ENCODE results near the gene COA1. TPM values are rescaled to one million over a fixed set of nuclear protein-coding genes. Genes with fewer than 3 reads are reported as not detected.
"Not testable (repeated sequence)": the region's sequence is repeated elsewhere in the genome, so short reads cannot be mapped to it uniquely, and the experiment has no call there.

Gene COA1
- total RNA-seq, 1 experiment from 2014 or later: 151 TPM

GRCh38 chr7:43711503-43711902, 17.8 kb downstream of the COA1 start:
- Histone ChIP-seq H2AFZ (no peak overlapping the region), H3K4me1 (replicated peaks; ENCODE audit: insufficient read depth) (peaks cover 8% of the 10 kb centered on the region), H3K27me3 (ENCODE audit: insufficient read depth, low read depth) (no peaks in the 10 kb centered on the region), H3K79me2 (ENCODE audit: low read depth) (peaks cover 95% of the 10 kb centered on the region), H3K4me2 (no peak overlapping the region), H3K27ac (no peak overlapping the region), H3K36me3 (ENCODE audit: low read depth) (peaks cover 51% of the 10 kb centered on the region), H3K4me3 (no peak overlapping the region), H3K9me2 (ENCODE audit: insufficient read depth) (no peaks in the 10 kb centered on the region), H4K20me1 (ENCODE audit: insufficient read depth) (no peaks in the 10 kb centered on the region; the same call in 1 of the 2 replicates), H3K9me3 (ENCODE audit: insufficient read depth, low read depth) (peaks cover 30% of the 10 kb centered on the region), H3F3A (ENCODE audit: insufficient read depth, low read depth) (peaks cover 10% of the 10 kb centered on the region)
- no TSS peak for BruUV-seq (replicated peaks)
- no peak for DNase-seq
- ChIA-PET CTCF (no interaction called here), POLR2A (ENCODE audit: unreplicated experiment) (no interaction called here)
- intact Hi-C loops (cut with micrococcal nuclease; ENCODE audit: unreplicated experiment): no loop called here
- TF ChIP-seq CTCF (conservative IDR thresholded peaks at IDR 0.05): no peak
- TF ChIP-seq EZH2 (IDR thresholded peaks at IDR 0.05; ENCODE audit: low read depth): no peak

GRCh38 chr7:43708055-43708454, 21.3 kb downstream of the COA1 start:
- BruUV-seq (replicated peaks); H2AFZ ChIP-seq; H3K4me1 ChIP-seq (replicated peaks; ENCODE audit: insufficient read depth); H3K4me3 ChIP-seq; H3K4me2 ChIP-seq; POLR2A ChIA-PET (ENCODE audit: unreplicated experiment); DNase-seq; H3K27ac ChIP-seq; intact Hi-C loops (cut with micrococcal nuclease; ENCODE audit: unreplicated experiment); H3K9me2 ChIP-seq (ENCODE audit: insufficient read depth); H3K27me3 ChIP-seq (ENCODE audit: insufficient read depth, low read depth); CTCF ChIA-PET; H4K20me1 ChIP-seq (ENCODE audit: insufficient read depth): not testable (repeated sequence)
- Histone ChIP-seq H3K79me2 (ENCODE audit: low read depth) (peaks cover 87% of the 10 kb centered on the region), H3K36me3 (ENCODE audit: low read depth) (peaks cover 51% of the 10 kb centered on the region), H3F3A (ENCODE audit: insufficient read depth, low read depth) (peaks cover 12% of the 10 kb centered on the region), H3K9me3 (ENCODE audit: insufficient read depth, low read depth) (peaks cover 24% of the 10 kb centered on the region)

GRCh38 chr7:43703573-43703972, 25.8 kb downstream of the COA1 start:
- H3K4me2 ChIP-seq: no peak overlapping the region
- DNase-seq: no peak
- no peak overlapping the region for H3K4me3 ChIP-seq
- H3K9me2 ChIP-seq (ENCODE audit: insufficient read depth): no peaks in the 10 kb centered on the region
- CTCF ChIA-PET: no interaction called here
- intact Hi-C loops (cut with micrococcal nuclease; ENCODE audit: unreplicated experiment): loop anchor here (5.0 kb wide), 2 partner anchors 56 to 761 kb away; no protein-coding TSS in a partner anchor
- H2AFZ ChIP-seq: no peak overlapping the region
- POLR2A ChIA-PET (ENCODE audit: unreplicated experiment): no interaction called here
- no TSS peak for BruUV-seq (replicated peaks)
- H3K27ac ChIP-seq: no peak overlapping the region
- TF ChIP-seq EZH2 (IDR thresholded peaks at IDR 0.05; ENCODE audit: low read depth) (no peak), CTCF (conservative IDR thresholded peaks at IDR 0.05) (no peak)
- no peaks in the 10 kb centered on the region for H3K27me3 ChIP-seq (ENCODE audit: insufficient read depth, low read depth)
- H3K79me2 ChIP-seq (ENCODE audit: low read depth): peaks cover 62% of the 10 kb centered on the region
- 0 out of 2 replicates have a peak, but pooled peaks cover 5% of the 10 kb centered on the region for H4K20me1 ChIP-seq (ENCODE audit: insufficient read depth)
- peaks cover 32% of the 10 kb centered on the region for H3K36me3 ChIP-seq (ENCODE audit: low read depth)
- peaks cover 30% of the 10 kb centered on the region; the same call in 1 of the 2 replicates for H3F3A ChIP-seq (ENCODE audit: insufficient read depth, low read depth)
- no peaks in the 10 kb centered on the region for H3K4me1 ChIP-seq (replicated peaks; ENCODE audit: insufficient read depth)
- H3K9me3 ChIP-seq (ENCODE audit: insufficient read depth, low read depth): peaks cover 10% of the 10 kb centered on the region

GRCh38 chr7:43702974-43703373, 26.3 kb downstream of the COA1 start:
- intact Hi-C loops (cut with micrococcal nuclease; ENCODE audit: unreplicated experiment): loop anchor here (5.0 kb wide), 2 partner anchors 56 to 761 kb away; no protein-coding TSS in a partner anchor
- 0 out of 2 replicates have a peak, but pooled peaks cover 5% of the 10 kb centered on the region for H4K20me1 ChIP-seq (ENCODE audit: insufficient read depth)
- H3K4me3 ChIP-seq: no peak overlapping the region
- peaks cover 4% of the 10 kb centered on the region; the same call in 1 of the 2 replicates for H3K9me3 ChIP-seq (ENCODE audit: insufficient read depth, low read depth)
- H3K4me2 ChIP-seq: no peak overlapping the region
- no peak overlapping the region for H3K27ac ChIP-seq
- TF ChIP-seq CTCF (conservative IDR thresholded peaks at IDR 0.05): no peak
- no peak for TF ChIP-seq EZH2 (IDR thresholded peaks at IDR 0.05; ENCODE audit: low read depth)
- no peaks in the 10 kb centered on the region for H3K27me3 ChIP-seq (ENCODE audit: insufficient read depth, low read depth)
- peaks cover 30% of the 10 kb centered on the region; the same call in 1 of the 2 replicates for H3F3A ChIP-seq (ENCODE audit: insufficient read depth, low read depth)
- no TSS peak for BruUV-seq (replicated peaks)
- no peak for DNase-seq
- H3K36me3 ChIP-seq (ENCODE audit: low read depth): peaks cover 26% of the 10 kb centered on the region
- peaks cover 62% of the 10 kb centered on the region for H3K79me2 ChIP-seq (ENCODE audit: low read depth)
- POLR2A ChIA-PET (ENCODE audit: unreplicated experiment): no interaction called here
- no peaks in the 10 kb centered on the region for H3K9me2 ChIP-seq (ENCODE audit: insufficient read depth)
- H2AFZ ChIP-seq: no peak overlapping the region
- CTCF ChIA-PET: no interaction called here
- no peaks in the 10 kb centered on the region for H3K4me1 ChIP-seq (replicated peaks; ENCODE audit: insufficient read depth)
